Amniotic epithelial cell (primary cell): ENCODE data around the gene PDE10A.
"Not testable (repeated sequence)": the region's sequence is repeated elsewhere in the genome, so short reads cannot be mapped to it uniquely, and the experiment has no call there.

Source experiments
- DNase-seq: peaks from one replicate; pipeline ENCODE4 v3.0.0-alpha.2; 2010; ENCODE audit warnings: low read depth

Gene PDE10A

DNA sequence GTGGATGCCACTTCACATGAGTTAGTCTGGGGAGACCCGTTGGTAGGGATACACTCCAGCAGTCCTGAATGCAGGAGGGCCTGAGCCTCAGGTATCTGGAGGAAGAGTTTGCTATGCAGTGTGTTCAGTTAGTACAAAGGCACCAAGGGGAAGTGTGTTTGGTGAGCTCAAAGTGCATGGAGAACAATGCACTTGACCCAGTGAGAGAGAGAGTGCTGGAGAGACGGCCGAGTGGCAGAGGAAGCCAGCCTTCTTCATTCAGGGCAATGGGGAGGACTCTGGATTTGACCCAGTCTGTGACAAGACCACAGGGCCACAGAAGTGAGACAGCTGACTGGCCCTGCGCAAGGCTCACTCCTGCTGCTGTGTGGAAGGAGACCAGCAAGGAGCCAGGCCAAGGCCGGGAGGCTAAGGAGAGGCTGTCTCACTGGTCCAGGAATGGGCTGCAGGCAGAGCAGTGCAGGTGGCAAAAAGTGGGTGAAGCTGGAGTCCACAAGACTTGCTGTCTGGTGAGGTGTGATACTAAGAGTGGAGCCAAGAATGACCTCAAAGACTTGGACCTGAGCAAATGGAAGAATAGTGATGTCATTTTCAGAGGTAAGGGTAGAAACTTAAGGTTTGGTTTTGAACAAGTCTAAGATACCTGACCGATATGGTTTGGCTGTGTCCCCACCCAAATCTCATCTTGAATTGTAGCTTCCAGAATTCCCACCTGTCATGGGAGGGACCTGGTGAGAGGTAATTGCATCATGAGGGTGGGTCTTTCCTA lies 38.0 kb downstream of the PDE10A start:
- no peak for DNase-seq

DNA sequence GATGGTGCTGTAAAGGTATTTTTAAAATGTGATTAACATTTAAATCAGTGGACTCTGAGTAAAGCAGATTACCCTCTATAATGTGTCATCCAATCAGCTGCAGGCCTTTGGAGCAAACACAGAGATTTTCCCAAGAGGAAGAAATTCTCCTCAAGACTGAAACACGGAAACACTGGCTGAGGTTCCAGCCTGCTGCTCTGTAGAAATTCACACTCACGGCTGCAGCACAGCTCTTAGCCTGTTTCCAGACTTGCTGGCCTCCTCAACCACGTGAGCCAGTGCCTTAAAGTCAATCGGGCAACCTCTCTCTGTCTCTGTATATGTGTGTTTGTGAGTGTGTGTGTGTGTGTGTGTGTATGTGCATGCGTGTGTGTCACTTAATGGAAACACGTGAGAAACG lies 41.1 kb downstream of the PDE10A start:
- no peak for DNase-seq

DNA sequence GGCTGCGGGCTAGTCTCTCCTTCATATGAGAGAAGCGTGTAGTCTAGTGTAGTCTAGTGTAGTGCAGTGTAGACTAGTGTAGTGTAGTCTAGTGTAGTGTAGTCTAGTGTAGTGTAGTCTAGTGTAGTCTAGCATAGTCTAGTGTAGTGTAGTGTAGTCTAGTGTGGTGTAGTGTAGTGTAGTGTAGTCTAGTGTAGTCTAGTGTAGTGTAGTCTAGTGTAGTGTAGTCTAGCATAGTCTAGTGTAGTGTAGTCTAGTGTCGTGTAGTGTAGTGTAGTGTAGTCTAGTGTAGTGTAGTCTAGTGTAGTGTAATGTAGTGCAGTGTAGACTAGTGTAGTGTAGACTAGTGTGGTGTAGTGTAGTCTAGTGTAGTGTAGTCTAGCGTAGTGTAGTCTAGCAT lies 44.1 kb downstream of the PDE10A start:
- DNase-seq: not testable (repeated sequence)

DNA sequence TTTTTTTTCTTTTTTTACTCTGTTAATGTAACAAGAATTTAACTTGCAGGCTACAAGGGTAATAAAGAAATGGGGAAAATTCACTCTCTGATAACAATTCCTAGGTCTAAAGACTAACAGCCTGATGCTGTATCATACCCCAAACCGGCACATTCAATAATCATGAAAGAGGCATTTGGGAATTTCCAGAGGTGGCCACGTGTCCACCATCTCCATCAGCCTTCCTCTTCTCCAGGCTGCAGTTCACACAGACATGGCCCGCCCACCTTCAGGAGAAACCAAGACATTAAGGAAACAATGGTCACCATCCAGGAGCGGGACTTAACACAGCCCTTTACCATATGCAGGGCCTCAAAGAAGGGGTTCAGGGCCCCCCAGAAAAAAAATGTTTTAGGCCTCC lies 44.8 kb downstream of the PDE10A start:
- DNase-seq: no peak

DNA sequence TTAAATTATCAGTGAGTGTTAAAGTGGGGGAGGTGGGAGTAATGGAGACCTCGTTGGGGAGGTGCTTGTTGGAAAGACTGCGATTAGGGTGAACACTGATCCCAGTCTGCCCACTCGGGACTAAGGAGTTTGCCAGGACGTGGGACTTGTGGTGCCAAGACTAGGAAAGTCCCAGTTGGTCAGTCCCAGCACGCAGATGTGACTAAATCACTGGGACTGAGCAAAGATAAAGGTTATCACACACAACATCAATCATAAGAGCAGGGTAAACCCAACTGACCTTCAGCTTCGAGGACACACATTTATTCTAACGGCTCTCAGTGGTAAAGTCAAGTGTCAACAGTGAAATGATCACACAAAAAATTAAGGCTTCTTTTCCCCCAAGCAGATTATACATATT lies 45.5 kb downstream of the PDE10A start:
- DNase-seq: no peak

DNA sequence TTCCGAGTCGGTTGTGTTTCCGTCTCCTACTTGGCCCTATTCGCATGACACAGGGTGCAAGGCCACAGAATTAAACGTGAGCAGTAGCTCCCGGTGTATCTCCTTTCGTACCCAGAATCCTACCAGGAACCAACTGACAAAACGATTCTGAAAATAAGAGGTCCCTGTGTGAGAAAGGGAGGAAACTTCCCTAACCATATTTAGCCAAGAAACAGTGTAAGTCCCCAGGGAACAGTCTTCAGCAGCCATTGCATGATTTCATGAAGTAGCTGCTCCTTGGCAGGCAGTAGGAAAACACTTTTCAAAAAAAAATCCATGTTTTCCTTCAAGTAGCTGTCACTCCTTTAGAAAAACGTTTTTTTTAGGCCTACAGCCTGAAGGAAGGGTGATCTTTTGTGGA lies 46.9 kb downstream of the PDE10A start:
- no peak for DNase-seq

DNA sequence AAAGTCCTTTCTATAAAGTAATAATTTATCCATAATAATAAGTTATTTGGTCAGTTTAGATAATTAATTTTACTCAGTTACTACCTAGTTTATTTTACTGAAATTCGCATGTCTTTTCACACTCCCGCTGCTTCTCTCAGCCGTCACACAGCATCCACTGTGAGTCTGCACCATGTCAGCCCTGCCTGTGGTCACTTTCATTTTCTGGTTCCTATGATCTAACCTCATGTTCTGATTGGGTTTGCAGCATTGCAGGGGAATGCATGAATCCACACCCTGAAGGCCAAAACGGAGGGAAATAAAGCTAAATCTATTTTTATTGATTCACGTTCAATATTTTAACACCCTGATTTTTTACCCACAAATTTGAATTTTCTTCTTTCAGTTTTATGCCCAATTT lies 47.4 kb downstream of the PDE10A start:
- peak; percentile 53 for DNase-seq

DNA sequence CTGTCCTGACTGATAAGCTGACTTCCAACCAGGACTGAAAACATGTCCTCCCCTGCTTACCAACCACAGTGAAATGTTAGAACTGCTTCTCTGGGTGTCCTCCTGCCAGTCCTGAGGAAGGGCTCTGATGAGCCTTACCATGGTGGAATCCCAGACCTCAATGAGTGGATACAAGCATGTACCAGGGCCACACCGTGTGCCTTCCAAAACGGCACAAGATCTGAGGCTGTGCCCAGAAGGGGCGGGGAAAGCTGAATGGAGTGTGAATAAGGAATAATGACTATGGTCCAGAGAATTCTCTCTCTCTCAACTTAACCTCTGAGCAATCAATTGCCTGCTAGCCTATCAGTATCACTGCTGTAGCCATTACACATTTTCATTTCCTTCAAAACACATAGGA lies 51.7 kb downstream of the PDE10A start:
- DNase-seq: no peak

DNA sequence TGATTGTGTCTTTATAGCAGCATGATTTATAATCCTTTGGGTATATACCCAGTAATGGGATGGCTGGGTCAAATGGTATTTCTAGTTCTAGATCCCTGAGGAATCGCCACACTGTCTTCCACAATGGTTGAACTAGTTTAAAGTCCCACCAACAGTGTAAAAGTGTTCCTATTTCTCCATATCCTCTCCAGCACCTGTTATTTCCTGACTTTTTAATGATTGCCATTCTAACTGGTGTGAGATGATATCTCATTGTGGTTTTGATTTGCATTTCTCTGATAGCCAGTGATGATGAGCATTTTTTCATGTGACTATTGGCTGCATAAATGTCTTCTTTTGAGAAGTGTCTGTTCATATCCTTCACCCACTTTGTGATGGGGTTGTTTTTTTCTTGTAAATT lies 54.5 kb downstream of the PDE10A start:
- DNase-seq: not testable (repeated sequence)

DNA sequence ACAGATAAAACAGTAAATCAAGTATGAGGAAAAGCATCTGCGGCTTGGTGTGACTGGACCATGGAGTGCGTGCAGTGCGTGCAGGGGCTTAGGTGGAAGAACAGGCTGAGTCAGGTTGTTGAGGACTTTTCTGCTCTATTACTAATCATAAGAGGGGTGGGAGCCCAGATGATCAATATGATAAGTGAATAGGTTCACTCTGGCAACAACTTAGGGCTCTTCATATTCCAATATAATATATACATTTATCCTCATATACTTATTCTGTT lies 56.4 kb downstream of the PDE10A start:
- DNase-seq: no peak

DNA sequence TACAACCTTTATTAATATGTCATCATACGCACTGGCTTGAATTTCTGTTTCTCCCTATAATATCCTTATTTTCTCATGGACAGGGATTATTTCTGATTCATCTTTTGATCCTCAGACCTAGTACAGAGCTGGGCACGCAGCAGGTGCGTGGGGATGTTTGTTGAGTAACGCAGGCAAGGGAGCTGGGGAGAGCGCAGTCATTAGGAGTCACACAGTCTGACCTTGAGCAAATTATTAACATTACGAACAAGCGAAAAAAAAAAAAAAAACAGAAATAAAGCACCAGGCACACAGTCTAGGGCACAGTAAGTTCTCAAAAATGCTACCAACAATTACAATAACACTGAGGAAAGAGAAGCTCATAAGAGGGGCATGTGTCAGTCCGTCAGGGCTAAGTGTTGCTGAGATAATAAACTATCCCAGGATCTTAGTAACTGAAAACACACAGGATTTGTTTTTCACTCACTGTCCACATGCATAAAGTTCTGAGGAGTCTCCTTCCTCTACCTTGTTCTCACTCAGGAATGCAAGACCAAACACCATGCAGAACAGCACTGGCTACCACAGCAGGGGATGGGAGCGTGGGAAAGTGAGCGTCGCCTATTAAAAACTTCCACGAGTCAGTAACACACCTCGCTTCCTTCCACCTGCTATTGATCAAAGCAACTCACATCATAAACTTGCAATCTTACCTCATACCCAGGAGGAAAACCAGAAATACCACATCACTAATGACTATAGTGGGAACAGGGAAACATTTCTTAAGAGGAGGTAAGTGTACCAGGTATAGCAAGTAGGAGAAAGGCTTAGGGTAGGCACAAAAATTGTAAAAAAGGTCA lies 56.9 kb downstream of the PDE10A start:
- DNase-seq: no peak

DNA sequence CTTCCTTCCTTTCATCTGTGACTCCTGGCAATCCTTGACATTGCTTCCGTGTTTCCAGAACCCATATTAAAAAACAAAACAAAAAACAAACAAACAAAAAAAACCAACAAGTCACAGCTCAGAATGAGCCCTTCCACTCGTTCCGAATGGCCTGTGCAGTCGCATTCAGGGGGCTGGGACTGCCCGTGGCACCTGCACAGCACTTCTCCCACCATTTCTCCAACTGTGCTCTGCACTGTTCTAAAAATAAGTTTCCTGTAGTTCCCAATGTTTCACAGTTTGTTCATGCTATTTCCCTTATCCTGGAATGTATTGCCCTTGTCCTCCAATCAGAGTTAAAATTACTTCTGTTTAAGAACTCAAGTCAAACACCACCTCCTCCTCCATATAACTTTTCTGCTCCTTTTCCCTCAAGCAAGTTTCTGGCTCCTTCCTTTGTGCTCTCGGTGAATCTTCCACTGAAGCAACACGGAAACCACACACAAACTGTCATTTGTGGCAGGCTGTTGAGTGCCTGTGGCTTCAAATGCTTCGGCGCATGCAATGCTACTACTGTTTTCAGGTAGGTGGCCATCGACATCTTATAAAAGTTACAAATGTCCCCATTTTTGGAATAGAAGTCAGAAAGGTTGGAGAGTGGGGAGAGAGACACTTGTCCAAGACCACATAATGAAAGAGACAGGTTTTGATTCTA lies 57.7 kb downstream of the PDE10A start:
- DNase-seq: no peak

DNA sequence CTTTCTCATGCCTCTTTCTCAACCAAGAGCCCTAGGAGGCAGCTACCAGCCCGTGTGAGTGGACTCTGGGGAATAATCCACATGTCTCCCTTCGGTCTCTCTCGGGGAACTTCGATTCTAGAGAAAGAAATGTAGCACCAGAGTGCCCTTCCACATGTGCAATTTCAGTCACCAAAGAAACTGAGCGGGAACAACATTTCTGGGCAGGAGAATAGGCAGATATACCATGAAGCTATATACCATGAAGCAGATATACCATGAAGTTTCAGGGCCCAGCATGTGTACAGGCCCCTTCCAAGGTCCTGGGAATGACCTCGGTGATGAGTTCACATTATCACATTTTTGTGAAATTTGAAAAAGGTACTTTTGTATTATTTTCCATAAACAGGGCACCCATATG lies 60.8 kb downstream of the PDE10A start:
- DNase-seq: no peak

DNA sequence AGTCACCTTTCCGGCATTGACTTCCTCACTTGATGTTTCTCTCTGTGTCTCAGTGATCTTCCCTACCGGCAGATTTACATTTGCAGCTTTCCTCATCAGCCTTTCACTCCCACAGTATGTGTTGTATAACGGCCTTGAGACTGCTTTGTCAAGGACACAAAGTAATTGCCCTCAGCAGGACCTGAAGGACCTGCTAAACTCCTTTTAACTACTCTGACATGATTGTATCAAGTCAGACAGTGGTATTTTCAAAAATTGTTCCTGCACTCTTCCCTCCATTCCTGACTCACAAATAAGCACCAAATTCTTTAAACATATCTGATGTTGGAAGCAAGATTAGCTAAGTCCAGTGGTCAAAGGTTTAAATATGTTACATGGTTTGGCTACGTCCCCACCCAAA lies 62.4 kb downstream of the PDE10A start:
- no peak for DNase-seq

DNA sequence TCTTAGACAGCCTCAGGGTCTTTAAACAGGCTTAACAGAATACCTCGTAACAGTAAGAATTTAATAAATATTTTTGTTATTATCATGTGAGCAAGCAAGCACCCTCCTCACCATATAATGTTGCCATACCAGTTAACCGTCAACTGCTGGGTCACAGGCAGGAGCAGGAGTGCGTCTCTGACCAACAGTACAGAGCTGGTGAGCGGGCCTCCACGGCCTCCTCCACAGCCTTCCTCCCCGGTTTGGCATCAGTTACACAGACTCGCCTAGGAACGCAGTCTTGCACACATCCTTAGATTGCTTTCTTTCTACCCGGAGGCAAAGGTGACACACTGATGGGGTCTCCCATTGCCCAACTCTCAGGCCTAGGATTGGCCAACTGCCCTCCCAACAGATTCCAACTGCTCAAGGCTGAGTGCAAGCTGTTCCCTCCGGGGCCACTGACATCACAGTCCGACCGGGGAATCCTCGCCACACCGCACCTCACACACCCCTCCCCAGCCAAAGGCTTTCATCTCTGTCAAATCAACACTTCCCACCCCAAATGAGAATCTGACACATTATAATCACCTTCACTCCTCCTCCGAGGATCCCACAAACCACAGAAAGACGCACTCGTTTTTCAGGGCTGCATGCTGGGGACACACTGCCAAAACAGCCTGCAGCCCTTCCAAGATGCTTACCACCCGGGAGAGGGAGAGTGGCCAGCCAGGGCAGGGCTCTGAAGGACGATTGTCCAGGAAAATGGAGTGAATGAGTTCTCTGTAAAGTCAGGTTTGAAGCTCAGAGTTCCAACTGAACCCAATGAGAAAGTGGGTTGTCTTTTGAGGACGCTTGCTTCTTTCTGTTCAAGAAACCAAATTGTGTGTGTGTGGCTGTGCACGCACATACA lies 63.2 kb downstream of the PDE10A start:
- DNase-seq: no peak

DNA sequence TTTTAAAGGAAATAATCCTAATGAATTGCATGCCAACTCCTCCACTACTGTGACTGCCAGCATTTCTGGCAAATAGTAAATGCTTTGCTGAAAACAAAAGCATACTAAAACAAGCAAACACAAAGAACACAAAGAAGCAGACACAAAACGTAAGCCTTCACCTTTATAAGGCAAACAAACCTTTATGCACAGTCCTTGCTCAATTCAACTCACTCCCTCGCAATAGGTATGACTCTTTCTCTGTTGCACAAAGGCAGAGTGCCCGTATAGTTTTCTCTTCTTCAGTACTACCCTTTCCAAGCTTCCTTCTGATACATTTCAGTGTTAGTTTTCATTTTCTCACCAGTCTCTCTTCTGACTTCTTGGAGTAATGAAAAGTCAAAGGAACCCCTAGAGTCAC lies 63.9 kb downstream of the PDE10A start:
- DNase-seq: no peak

DNA sequence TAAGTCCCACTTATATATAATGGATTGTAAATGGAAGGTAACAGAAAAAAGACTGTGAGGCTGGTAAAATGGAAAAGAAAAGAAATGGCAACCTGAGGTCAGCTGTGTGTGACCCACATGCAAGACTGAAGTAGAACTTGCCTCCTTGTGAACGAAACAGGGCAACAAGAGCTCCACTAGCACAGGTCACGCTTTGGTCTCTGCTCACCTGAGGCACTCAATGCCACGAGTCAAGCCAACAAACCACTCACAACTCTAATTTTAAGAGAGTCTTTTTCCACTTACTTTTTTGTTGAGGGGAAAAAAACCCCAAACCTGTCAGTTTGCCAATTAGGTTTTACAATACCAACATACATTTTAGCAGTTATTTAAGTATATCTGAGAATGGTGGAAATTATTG lies 65.2 kb downstream of the PDE10A start:
- DNase-seq: no peak

DNA sequence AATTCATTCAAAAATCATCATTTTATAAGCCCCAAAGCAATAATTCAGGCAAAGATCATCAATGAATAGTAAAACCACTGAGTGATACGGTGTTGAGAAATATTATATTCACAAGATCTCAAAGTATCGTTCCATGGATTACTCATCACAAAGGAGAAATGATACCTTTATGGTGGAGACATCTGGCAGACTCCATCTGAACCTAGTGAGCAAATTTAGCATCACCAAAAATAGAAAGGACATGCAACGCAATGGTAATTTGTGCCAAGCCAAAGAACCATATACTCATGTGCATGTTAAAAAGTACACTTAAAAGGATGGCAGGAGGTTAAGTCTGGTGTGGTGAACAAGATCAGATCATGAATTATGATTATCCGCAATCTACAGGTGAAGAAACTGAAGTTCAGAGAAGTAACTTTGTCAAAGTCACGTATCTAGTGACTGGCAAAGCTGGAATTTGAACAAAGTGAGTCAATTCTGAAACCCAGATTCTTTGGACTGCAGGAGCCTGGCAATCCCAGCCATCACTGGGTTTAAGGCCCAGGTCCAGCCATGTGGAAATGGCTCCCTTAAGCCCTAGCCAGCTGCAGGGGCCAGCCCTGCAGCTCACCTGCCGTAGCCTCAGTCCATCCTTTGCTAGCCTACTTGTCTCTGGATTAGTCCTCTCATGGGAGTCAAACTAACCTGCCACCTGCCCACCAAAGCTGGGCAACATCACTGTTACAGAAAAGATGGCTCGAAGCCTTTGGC lies 68.3 kb downstream of the PDE10A start:
- DNase-seq: no peak

DNA sequence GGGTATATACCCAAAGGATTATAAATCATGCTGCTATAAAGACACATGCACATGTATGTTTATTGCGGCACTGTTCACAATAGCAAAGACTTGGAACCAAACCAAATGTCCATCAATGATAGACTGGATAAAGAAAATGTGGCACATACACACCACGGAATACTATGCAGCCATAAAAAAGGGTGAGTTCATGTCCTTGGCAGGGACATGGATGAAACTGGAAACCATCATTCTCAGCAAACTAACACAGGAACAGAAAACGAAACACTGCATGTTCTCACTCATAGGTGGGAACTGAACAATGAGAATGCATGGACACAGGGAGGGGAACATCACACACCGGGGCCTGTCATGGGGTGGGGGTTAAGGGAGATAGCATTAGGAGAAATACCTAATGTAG lies 70.1 kb downstream of the PDE10A start:
- not testable (repeated sequence) for DNase-seq

DNA sequence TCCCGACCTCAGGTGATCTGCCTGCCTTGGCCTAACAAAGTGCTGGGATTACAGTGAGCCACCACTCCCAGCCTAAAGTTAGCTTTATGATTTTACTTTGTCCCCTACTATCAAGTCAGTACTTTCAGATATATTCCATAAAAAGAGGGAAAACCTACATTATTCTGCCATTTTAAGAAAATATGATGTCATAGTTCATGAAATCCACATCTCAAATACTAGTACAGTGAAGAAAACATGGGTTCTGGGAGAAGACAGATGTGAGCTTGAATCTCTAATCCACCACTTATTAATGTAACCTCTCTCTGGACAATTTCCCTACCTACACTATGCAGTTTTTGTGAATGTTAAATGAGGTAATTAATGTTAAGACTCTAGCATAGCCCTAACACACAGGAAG lies 74.5 kb downstream of the PDE10A start:
- DNase-seq: no peak

DNA sequence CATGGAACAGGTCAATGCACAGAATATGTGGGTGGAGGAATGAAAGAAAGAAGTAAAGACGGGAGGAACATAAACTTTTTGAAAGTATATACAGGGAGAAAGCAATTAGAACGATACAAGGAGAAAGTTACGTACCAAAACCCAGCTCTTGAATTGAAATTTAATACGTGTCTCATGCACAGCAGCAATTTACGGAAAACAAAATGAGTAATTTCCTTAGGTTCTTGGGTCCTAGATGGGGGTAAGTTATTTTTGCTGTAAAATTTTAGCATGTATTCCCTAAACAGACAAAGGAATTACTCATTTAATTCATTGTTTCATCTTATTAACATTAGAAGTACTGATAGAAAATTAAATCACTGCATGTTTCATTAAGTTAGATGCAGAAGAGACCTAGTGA lies 75.8 kb downstream of the PDE10A start:
- no peak for DNase-seq

DNA sequence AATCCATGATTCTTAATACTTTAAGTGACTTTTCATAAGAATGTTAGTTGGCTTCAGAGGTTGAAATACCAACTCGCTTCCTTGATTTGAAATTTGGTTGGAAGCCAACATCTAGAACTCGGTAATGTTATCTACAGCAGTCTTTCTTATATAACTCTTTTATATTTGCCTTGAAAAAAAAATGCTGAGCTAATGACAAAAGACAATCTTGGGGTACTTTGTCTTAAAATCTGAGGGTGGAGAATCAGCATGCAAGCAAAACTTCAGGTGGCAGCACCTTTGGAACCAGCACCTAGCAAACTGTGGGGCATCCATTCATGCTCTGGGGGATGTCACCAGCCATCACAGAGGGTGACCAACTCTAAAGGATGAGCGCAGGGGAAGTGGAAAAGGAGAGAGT lies 76.3 kb downstream of the PDE10A start:
- DNase-seq: no peak
